ENCODE measurements around the gene B4GALNT1. TPM values are rescaled to one million over a fixed set of nuclear protein-coding genes. Genes with fewer than 3 reads are reported as not detected.

B4GALNT1 gene
- total and polyA plus RNA-seq, 10 of the 15 experiments (the other 5 are each of a cell fraction or from before 2014, with no cell fraction given) = 0.01 to 0.38 (median 0.14) TPM; not detected in 3

GRCh38 chr12:57582440-57582839, 50.6 kb downstream of the B4GALNT1 start:
- no peaks in the 10 kb centered on the region for H4K20me1 ChIP-seq (ENCODE audit: control insufficient read depth, insufficient read depth)
- H3K79me2 ChIP-seq (ENCODE audit: control insufficient read depth, insufficient read depth, low read length) = no peaks in the 10 kb centered on the region
- in situ Hi-C loops (cut with MboI) (no loop called here), intact Hi-C loops (cut with micrococcal nuclease; ENCODE audit: unreplicated experiment) (loop anchor here (10.0 kb wide), 1 partner anchor 322 kb away; no protein-coding TSS in a partner anchor)
- CTCF ChIA-PET = interaction anchor here (0.8 to 7.8 kb wide), 17 partner anchors 10 to 162 kb away, joined by 3 to 119 read pairs (median 17); partner anchors contain the start of genes B4GALNT1, DCTN2, GLI1 and INHBE
- ATAC-seq (no peak), DNase-seq (ENCODE audit: low read depth, low spot score) (no peak), FAIRE-seq (no peak)
- H3K9ac ChIP-seq (ENCODE audit: control insufficient read depth, insufficient read depth, low read length) = no peak overlapping the region
- RAD21 ChIA-PET (ENCODE audit: unreplicated experiment) = interaction anchor here (1.0 to 5.3 kb wide), 6 partner anchors 32 to 124 kb away, joined by 3 to 28 read pairs (median 8); partner anchors contain the start of genes B4GALNT1 and GLI1
- no peak overlapping the region for H3K27ac ChIP-seq (ENCODE audit: control insufficient read depth, insufficient read depth)
- SMC1A ChIA-PET (ENCODE audit: uncharacterized antibody, unreplicated experiment) = interaction anchor here (0.6 to 4.2 kb wide), 10 partner anchors 9 to 159 kb away, joined by 3 to 16 read pairs (median 5); partner anchors contain the start of genes ARHGAP9, B4GALNT1 and PIP4K2C
- no peak overlapping the region for H3K4me3 ChIP-seq
- no peaks in the 10 kb centered on the region for H3K9me3 ChIP-seq (replicated peaks; ENCODE audit: control insufficient read depth, insufficient read depth, low read length)
- no peaks in the 10 kb centered on the region for H3K36me3 ChIP-seq (ENCODE audit: control insufficient read depth in 2 of 2, insufficient read depth in 2 of 2, low read length in 1 of 2)
- no peaks in the 10 kb centered on the region; a peak in 1 of 4 replicates for H3K27me3 ChIP-seq (replicated peaks in 1 of 2; ENCODE audit: control insufficient read depth in 2 of 2, insufficient read depth in 2 of 2, low read length in 1 of 2)
- no peak overlapping the region for H3K4me2 ChIP-seq (ENCODE audit: control insufficient read depth, insufficient read depth)
- TF ChIP-seq SPI1 (IDR thresholded peaks at IDR 0.05; ENCODE audit: borderline replicate concordance, insufficient read depth, low read depth, low read length) (no peak), ZNF274 (IDR thresholded peaks at IDR 0.05; ENCODE audit: insufficient read depth, insufficient read length) (no peak), GATAD2B (conservative IDR thresholded peaks at IDR 0.05; ENCODE audit: low read depth) (no peak), STAT1 (conservative IDR thresholded peaks at IDR 0.05) (no peak), HCFC1 (IDR thresholded peaks at IDR 0.05; ENCODE audit: low read length) (no peak), RFX5 (IDR thresholded peaks at IDR 0.05; ENCODE audit: low read depth, low read length) (no peak), HDGF (IDR thresholded peaks at IDR 0.05) (no peak), KDM1A (IDR thresholded peaks at IDR 0.05; ENCODE audit: borderline replicate concordance) (no peak), MAX (IDR thresholded peaks at IDR 0.05; ENCODE audit: low read depth, low read length) (no peak), NR2C2 (IDR thresholded peaks at IDR 0.05; ENCODE audit: borderline replicate concordance, control insufficient read depth, insufficient read length, low read depth) (no peak), ZSCAN29 (IDR thresholded peaks at IDR 0.05) (no peak)
- TF ChIP-seq, protein P1, sequence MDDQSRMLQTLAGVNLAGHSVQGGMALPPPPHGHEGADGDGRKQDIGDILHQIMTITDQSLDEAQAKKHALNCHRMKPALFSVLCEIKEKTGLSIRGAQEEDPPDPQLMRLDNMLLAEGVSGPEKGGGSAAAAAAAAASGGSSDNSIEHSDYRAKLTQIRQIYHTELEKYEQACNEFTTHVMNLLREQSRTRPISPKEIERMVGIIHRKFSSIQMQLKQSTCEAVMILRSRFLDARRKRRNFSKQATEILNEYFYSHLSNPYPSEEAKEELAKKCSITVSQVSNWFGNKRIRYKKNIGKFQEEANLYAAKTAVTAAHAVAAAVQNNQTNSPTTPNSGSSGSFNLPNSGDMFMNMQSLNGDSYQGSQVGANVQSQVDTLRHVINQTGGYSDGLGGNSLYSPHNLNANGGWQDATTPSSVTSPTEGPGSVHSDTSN (IDR thresholded peaks at IDR 0.05; ENCODE audit: insufficient replicate concordance, low read depth, low read length) = no peak
- TF ChIP-seq, protein P2, sequence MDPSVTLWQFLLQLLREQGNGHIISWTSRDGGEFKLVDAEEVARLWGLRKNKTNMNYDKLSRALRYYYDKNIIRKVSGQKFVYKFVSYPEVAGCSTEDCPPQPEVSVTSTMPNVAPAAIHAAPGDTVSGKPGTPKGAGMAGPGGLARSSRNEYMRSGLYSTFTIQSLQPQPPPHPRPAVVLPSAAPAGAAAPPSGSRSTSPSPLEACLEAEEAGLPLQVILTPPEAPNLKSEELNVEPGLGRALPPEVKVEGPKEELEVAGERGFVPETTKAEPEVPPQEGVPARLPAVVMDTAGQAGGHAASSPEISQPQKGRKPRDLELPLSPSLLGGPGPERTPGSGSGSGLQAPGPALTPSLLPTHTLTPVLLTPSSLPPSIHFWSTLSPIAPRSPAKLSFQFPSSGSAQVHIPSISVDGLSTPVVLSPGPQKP (IDR thresholded peaks at IDR 0.05; ENCODE audit: low read depth, low read length) = no peak
- TF ChIP-seq, protein P3, sequence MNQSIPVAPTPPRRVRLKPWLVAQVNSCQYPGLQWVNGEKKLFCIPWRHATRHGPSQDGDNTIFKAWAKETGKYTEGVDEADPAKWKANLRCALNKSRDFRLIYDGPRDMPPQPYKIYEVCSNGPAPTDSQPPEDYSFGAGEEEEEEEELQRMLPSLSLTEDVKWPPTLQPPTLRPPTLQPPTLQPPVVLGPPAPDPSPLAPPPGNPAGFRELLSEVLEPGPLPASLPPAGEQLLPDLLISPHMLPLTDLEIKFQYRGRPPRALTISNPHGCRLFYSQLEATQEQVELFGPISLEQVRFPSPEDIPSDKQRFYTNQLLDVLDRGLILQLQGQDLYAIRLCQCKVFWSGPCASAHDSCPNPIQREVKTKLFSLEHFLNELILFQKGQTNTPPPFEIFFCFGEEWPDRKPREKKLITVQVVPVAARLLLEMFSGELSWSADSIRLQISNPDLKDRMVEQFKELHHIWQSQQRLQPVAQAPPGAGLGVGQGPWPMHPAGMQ (IDR thresholded peaks at IDR 0.05; ENCODE audit: borderline replicate concordance) = no peak
- TF ChIP-seq, protein P4, sequence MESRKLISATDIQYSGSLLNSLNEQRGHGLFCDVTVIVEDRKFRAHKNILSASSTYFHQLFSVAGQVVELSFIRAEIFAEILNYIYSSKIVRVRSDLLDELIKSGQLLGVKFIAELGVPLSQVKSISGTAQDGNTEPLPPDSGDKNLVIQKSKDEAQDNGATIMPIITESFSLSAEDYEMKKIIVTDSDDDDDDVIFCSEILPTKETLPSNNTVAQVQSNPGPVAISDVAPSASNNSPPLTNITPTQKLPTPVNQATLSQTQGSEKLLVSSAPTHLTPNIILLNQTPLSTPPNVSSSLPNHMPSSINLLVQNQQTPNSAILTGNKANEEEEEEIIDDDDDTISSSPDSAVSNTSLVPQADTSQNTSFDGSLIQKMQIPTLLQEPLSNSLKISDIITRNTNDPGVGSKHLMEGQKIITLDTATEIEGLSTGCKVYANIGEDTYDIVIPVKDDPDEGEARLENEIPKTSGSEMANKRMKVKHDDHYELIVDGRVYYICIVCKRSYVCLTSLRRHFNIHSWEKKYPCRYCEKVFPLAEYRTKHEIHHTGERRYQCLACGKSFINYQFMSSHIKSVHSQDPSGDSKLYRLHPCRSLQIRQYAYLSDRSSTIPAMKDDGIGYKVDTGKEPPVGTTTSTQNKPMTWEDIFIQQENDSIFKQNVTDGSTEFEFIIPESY (IDR thresholded peaks at IDR 0.05) = no peak
- TF ChIP-seq, protein P5, sequence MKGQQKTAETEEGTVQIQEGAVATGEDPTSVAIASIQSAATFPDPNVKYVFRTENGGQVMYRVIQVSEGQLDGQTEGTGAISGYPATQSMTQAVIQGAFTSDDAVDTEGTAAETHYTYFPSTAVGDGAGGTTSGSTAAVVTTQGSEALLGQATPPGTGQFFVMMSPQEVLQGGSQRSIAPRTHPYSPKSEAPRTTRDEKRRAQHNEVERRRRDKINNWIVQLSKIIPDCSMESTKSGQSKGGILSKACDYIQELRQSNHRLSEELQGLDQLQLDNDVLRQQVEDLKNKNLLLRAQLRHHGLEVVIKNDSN (IDR thresholded peaks at IDR 0.05; ENCODE audit: borderline replicate concordance, extremely low read length, insufficient read depth, low read depth, low read length) = no peak
- 100% methylated on average over 1 of the region's 1 CpG for WGBS (ENCODE audit: insufficient coverage, insufficient replicate concordance, low lambda C conversion rate, missing lambda C conversion rate)
- H2AFZ ChIP-seq (ENCODE audit: control insufficient read depth, low read depth, low read length) = no peak overlapping the region
- POLR2A ChIA-PET = interaction anchor here (0.6 to 1.5 kb wide), 2 partner anchors 38 to 124 kb away, joined by 3 read pairs; no protein-coding TSS in a partner anchor
- BruUV-seq (replicated peaks) = no TSS peak
- no peaks in the 10 kb centered on the region for H3K4me1 ChIP-seq (ENCODE audit: control insufficient read depth, insufficient read depth, low read length)
